Suppressor macrophage treated with lipopolysaccharide for 4 hours (primary cell): ENCODE results near the gene CFAP100.

Experiments used
- DNase-seq: peaks from one replicate; pipeline ENCODE4 v3.0.0-alpha.2; 2020

CFAP100 gene

GRCh38 chr3:126446791-126447190 is 52.1 kb downstream of the CFAP100 start:
- DNase-seq, result no peak

GRCh38 chr3:126447456-126448106 is 52.9 kb downstream of the CFAP100 start:
- DNase-seq, result no peak

GRCh38 chr3:126448136-126448892 is 53.6 kb downstream of the CFAP100 start:
- DNase-seq, result no peak

GRCh38 chr3:126448893-126449180 is 54.1 kb downstream of the CFAP100 start:
- no peak for DNase-seq

- no peak for DNase-seq
These were observed 54.9 kb downstream of the CFAP100 start for GRCh38 chr3:126449621-126450051.

- no peak for DNase-seq
These were observed 55.5 kb downstream of the CFAP100 start for GRCh38 chr3:126450219-126450618.

- no peak for DNase-seq
These were observed 56.0 kb downstream of the CFAP100 start for GRCh38 chr3:126450744-126451143.

GRCh38 chr3:126451511-126451910 is 56.8 kb downstream of the CFAP100 start:
- DNase-seq, result no peak

- no peak for DNase-seq
These were observed 57.5 kb downstream of the CFAP100 start for GRCh38 chr3:126452213-126452612.

- no peak for DNase-seq
These were observed 59.3 kb downstream of the CFAP100 start for GRCh38 chr3:126454025-126454424.

- no peak for DNase-seq
These were observed 59.9 kb downstream of the CFAP100 start for GRCh38 chr3:126454437-126455198.

GRCh38 chr3:126456211-126456610 is 61.5 kb downstream of the CFAP100 start:
- no peak for DNase-seq

- DNase-seq, result no peak
These were observed 62.2 kb downstream of the CFAP100 start for GRCh38 chr3:126456766-126457388.

- DNase-seq, result no peak
These were observed 64.5 kb downstream of the CFAP100 start for GRCh38 chr3:126459111-126459762.

- no peak for DNase-seq
These were observed 65.0 kb downstream of the CFAP100 start for GRCh38 chr3:126459763-126460127.

GRCh38 chr3:126460381-126460780 is 65.7 kb downstream of the CFAP100 start:
- DNase-seq, result no peak

GRCh38 chr3:126461450-126462070 is 66.9 kb downstream of the CFAP100 start:
- no peak for DNase-seq

- no peak for DNase-seq
These were observed 68.8 kb downstream of the CFAP100 start for GRCh38 chr3:126463521-126463920.

- no peak for DNase-seq
These were observed 69.4 kb downstream of the CFAP100 start for GRCh38 chr3:126464093-126464492.

GRCh38 chr3:126464494-126464893 is 69.8 kb downstream of the CFAP100 start:
- DNase-seq, result peak; percentile 55

GRCh38 chr3:126464997-126465396 is 70.3 kb downstream of the CFAP100 start:
- DNase-seq, result no peak

GRCh38 chr3:126465928-126466544 is 71.3 kb downstream of the CFAP100 start:
- peak; percentile 70 for DNase-seq
